ENCODE measurements around the gene TSKU. TPM values are rescaled to one million over a fixed set of nuclear protein-coding genes. Genes with fewer than 3 reads are reported as not detected.

Gene TSKU
- total and polyA plus RNA-seq, 2 experiments from 2014 or later: 61.9 to 81.9 TPM

GRCh38 chr11:76781046-76781801 is 1.9 kb upstream of the TSKU start:
- peak; percentile 73 for DNase-seq (ENCODE audit: low spot score)
- H3K36me3 ChIP-seq (replicated peaks; ENCODE audit: insufficient read depth, low read depth): no peaks in the 10 kb centered on the region
- H2AFZ ChIP-seq: no peak overlapping the region
- H3K27ac ChIP-seq: peak overlapping the region; percentile 99
- peak overlapping the region; percentile 86 for H3K4me2 ChIP-seq
- H3K27me3 ChIP-seq: no peaks in the 10 kb centered on the region
- no peak overlapping the region for H3K4me3 ChIP-seq
- TF ChIP-seq EZH2 (IDR thresholded peaks at IDR 0.05; ENCODE audit: borderline replicate concordance) (no peak), EZH2phosphoT487 (IDR thresholded peaks at IDR 0.05; ENCODE audit: low read depth, severe bottlenecking, unreplicated experiment) (no peak), CTCF (IDR thresholded peaks at IDR 0.05; ENCODE audit: poor library complexity) (no peak)
- no peaks in the 10 kb centered on the region for H3K9me2 ChIP-seq (replicated peaks; ENCODE audit: insufficient read depth)
- H3K9me3 ChIP-seq (ENCODE audit: low read depth): peaks cover 4% of the 10 kb centered on the region
- H4K20me1 ChIP-seq (ENCODE audit: insufficient read depth, poor library complexity, severe bottlenecking): peaks cover 17% of the 10 kb centered on the region
- H3K79me2 ChIP-seq: peaks cover 35% of the 10 kb centered on the region
- H3K4me1 ChIP-seq (ENCODE audit: insufficient read depth): peaks cover 34% of the 10 kb centered on the region
- 32% methylated on average over 8 of the region's 8 CpGs for WGBS (ENCODE audit: low lambda C conversion rate, missing lambda C conversion rate)

GRCh38 chr11:76781807-76782530 is 1.2 kb upstream of the TSKU start:
- WGBS (ENCODE audit: low lambda C conversion rate, missing lambda C conversion rate): 25% methylated on average over 5 of the region's 5 CpGs

GRCh38 chr11:76782531-76783293 is 444 bp upstream of the TSKU start:
- peaks cover 42% of the 10 kb centered on the region for H3K4me1 ChIP-seq (ENCODE audit: insufficient read depth)
- H4K20me1 ChIP-seq (ENCODE audit: insufficient read depth, poor library complexity, severe bottlenecking): peaks cover 32% of the 10 kb centered on the region
- H3K27me3 ChIP-seq: no peaks in the 10 kb centered on the region
- no peak for TF ChIP-seq EZH2 (IDR thresholded peaks at IDR 0.05; ENCODE audit: borderline replicate concordance)
- TF ChIP-seq CTCF (IDR thresholded peaks at IDR 0.05; ENCODE audit: poor library complexity): no peak
- TF ChIP-seq EZH2phosphoT487 (IDR thresholded peaks at IDR 0.05; ENCODE audit: low read depth, severe bottlenecking, unreplicated experiment): no peak
- no peaks in the 10 kb centered on the region for H3K36me3 ChIP-seq (replicated peaks; ENCODE audit: insufficient read depth, low read depth)
- DNase-seq (ENCODE audit: low spot score): peak; percentile 97
- peak overlapping the region; percentile 80 for H2AFZ ChIP-seq
- WGBS (ENCODE audit: low lambda C conversion rate, missing lambda C conversion rate): 3% methylated on average over 19 of the region's 38 CpGs
- H3K9me3 ChIP-seq (ENCODE audit: low read depth): no peaks in the 10 kb centered on the region
- H3K79me2 ChIP-seq: peaks cover 50% of the 10 kb centered on the region
- H3K4me2 ChIP-seq: peak overlapping the region; percentile 86
- peak overlapping the region; percentile 62 for H3K4me3 ChIP-seq
- H3K27ac ChIP-seq: peak overlapping the region; percentile 99
- no peaks in the 10 kb centered on the region for H3K9me2 ChIP-seq (replicated peaks; ENCODE audit: insufficient read depth)

More at GRCh38 chr11:76781807-76782530, 1.2 kb upstream of the TSKU start:
- Histone ChIP-seq H3K4me2 (peak overlapping the region; percentile 86), H3K27me3 (no peaks in the 10 kb centered on the region), H3K79me2 (peaks cover 42% of the 10 kb centered on the region), H3K9me2 (replicated peaks; ENCODE audit: insufficient read depth) (no peaks in the 10 kb centered on the region), H2AFZ (peak overlapping the region; percentile 80), H3K4me3 (peak overlapping the region; percentile 62), H4K20me1 (ENCODE audit: insufficient read depth, poor library complexity, severe bottlenecking) (peaks cover 24% of the 10 kb centered on the region), H3K36me3 (replicated peaks; ENCODE audit: insufficient read depth, low read depth) (no peaks in the 10 kb centered on the region), H3K9me3 (ENCODE audit: low read depth) (no peaks in the 10 kb centered on the region), H3K27ac (peak overlapping the region; percentile 99), H3K4me1 (ENCODE audit: insufficient read depth) (peaks cover 34% of the 10 kb centered on the region)
- DNase-seq (ENCODE audit: low spot score): no peak
- TF ChIP-seq EZH2 (IDR thresholded peaks at IDR 0.05; ENCODE audit: borderline replicate concordance) (no peak), EZH2phosphoT487 (IDR thresholded peaks at IDR 0.05; ENCODE audit: low read depth, severe bottlenecking, unreplicated experiment) (no peak), CTCF (IDR thresholded peaks at IDR 0.05; ENCODE audit: poor library complexity) (no peak)

Measured in hepatocyte (in vitro differentiated cells).